ENCODE data around the gene SEC22C.

SEC22C gene

DNA sequence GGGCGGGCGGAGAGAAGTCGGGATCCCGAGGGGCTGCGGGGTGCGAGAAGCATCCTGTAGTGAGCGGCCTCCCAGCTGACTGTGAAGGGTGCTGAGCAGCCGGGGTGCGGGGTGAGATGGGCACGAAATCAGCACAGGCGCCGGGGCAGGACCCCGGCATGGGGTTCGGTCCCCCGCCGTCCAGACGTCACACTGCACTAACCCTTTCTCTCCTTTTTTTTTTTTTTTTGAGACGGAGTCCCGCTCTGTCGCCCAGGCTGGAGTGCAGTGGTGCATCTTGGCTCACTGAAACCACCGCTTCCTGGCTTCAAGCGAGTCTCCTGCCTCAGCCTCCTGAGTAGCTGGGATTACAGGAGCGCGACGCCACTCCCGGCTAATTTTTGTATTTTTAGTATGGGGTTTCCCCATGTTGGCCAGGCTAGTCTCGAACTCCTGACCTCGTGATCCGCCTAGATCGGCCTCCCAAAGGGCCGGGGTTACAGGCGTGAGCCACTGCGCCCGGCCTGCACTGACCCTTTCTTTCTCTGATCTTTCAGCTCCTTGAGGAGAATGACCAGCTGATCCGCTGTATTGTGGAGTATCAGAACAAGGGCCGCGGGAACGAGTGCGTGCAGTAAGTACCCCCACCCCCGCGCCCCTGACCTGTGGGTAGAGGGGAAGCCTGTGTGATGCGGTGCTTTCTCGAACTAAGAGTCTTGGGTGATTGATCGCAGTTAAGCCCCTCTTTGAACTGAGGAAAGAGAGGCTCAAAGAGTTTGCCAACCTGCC, 9.4 kb upstream of the SEC22C start:
- 13% methylated on average over 31 of the region's 44 CpGs for WGBS
- H4K91ac ChIP-seq (ENCODE audit: low read length): no peak overlapping the region
- peaks cover 6% of the 10 kb centered on the region for H3K4me1 ChIP-seq (ENCODE audit: control insufficient read depth, insufficient read depth, low read depth, low read length)

GRCh38 chr3:42589382-42590109, 7.8 kb upstream of the SEC22C start:
- peak overlapping the region; percentile 93 for H3K9ac ChIP-seq (ENCODE audit: low read length)
- H3K27ac ChIP-seq (ENCODE audit: low read length, poor library complexity, severe bottlenecking): no peak overlapping the region
- H4K8ac ChIP-seq (ENCODE audit: low read length): peak overlapping the region; percentile 19
- peak overlapping the region in 1 of 2 experiments; percentile 84 for H3K4me3 ChIP-seq (ENCODE audit: insufficient read depth in 1 of 2, low read depth in 1 of 2, low read length in 2 of 2)
- H2BK12ac ChIP-seq (ENCODE audit: low read length in 2 of 2): no peak overlapping the region
- H2AFZ ChIP-seq (ENCODE audit: low read depth, low read length): no peak overlapping the region
- no peak overlapping the region for H2BK5ac ChIP-seq (ENCODE audit: low read depth, low read length, poor library complexity, severe bottlenecking)
- no peaks in the 10 kb centered on the region for H3K9me3 ChIP-seq (ENCODE audit: control insufficient read depth, low read length)
- H3K36me3 ChIP-seq (ENCODE audit: control insufficient read depth in 1 of 2, insufficient read depth in 2 of 2, low read depth in 1 of 2, low read length in 2 of 2): peaks cover 0 to 22% of the 10 kb centered on the region in 2 experiments
- no peak overlapping the region for H3K4me2 ChIP-seq (ENCODE audit: low read length, poor library complexity, severe bottlenecking)
- no peak overlapping the region for H4K91ac ChIP-seq (ENCODE audit: low read length)
- no peak overlapping the region for H3K23ac ChIP-seq (ENCODE audit: low read length in 2 of 2)
- H2BK120ac ChIP-seq (ENCODE audit: low read depth, low read length): no peak overlapping the region
- peaks cover 6% of the 10 kb centered on the region for H3K4me1 ChIP-seq (ENCODE audit: control insufficient read depth, insufficient read depth, low read depth, low read length)
- no peak overlapping the region for H2AK5ac ChIP-seq (ENCODE audit: low read length, severe bottlenecking)
- H3K27me3 ChIP-seq (ENCODE audit: control insufficient read depth in 1 of 2, insufficient read depth in 1 of 2, low read length in 2 of 2): no peaks in the 10 kb centered on the region
- H3K79me1 ChIP-seq (replicated peaks; ENCODE audit: low read length, poor library complexity, severe bottlenecking): peaks cover 6% of the 10 kb centered on the region
- H2BK15ac ChIP-seq (ENCODE audit: low read depth, poor library complexity, severe bottlenecking): no peak overlapping the region
- no peak overlapping the region for H3K4ac ChIP-seq (ENCODE audit: low read depth in 1 of 2, low read length in 2 of 2)
- H3K14ac ChIP-seq (ENCODE audit: low read length in 2 of 2): no peak overlapping the region
- no peak for DNase-seq
- no peak overlapping the region for H3K18ac ChIP-seq (ENCODE audit: low read depth in 1 of 2, low read length in 2 of 2)
- 98% methylated on average over 20 of the region's 20 CpGs for WGBS

More for the DNA sequence above, 9.4 kb upstream of the SEC22C start:
- Histone ChIP-seq H2AK5ac (ENCODE audit: low read length, severe bottlenecking) (no peak overlapping the region), H3K4ac (ENCODE audit: low read depth in 1 of 2, low read length in 2 of 2) (peak overlapping the region in 1 of 2 experiments; percentile 73), H2BK120ac (ENCODE audit: low read depth, low read length) (no peak overlapping the region), H3K14ac (ENCODE audit: low read length in 2 of 2) (no peak overlapping the region), H3K79me1 (replicated peaks; ENCODE audit: low read length, poor library complexity, severe bottlenecking) (peaks cover 4% of the 10 kb centered on the region), H3K4me3 (ENCODE audit: insufficient read depth in 1 of 2, low read depth in 1 of 2, low read length in 2 of 2) (peak overlapping the region; percentile 72 to 84), H2BK5ac (ENCODE audit: low read depth, low read length, poor library complexity, severe bottlenecking) (no peak overlapping the region), H4K8ac (ENCODE audit: low read length) (no peak overlapping the region), H2BK12ac (ENCODE audit: low read length in 2 of 2) (no peak overlapping the region), H3K36me3 (ENCODE audit: control insufficient read depth in 1 of 2, insufficient read depth in 2 of 2, low read depth in 1 of 2, low read length in 2 of 2) (peaks cover 0 to 35% of the 10 kb centered on the region in 2 experiments), H3K18ac (ENCODE audit: low read depth in 1 of 2, low read length in 2 of 2) (peak overlapping the region in 1 of 2 experiments; percentile 64), H2BK15ac (ENCODE audit: low read depth, poor library complexity, severe bottlenecking) (no peak overlapping the region), H2AFZ (ENCODE audit: low read depth, low read length) (no peak overlapping the region), H3K27me3 (ENCODE audit: control insufficient read depth in 1 of 2, insufficient read depth in 1 of 2, low read length in 2 of 2) (no peaks in the 10 kb centered on the region), H3K9ac (ENCODE audit: low read length) (peak overlapping the region; percentile 93), H3K9me3 (ENCODE audit: control insufficient read depth, low read length) (no peaks in the 10 kb centered on the region), H3K4me2 (ENCODE audit: low read length, poor library complexity, severe bottlenecking) (peak overlapping the region; percentile 60), H3K23ac (ENCODE audit: low read length in 2 of 2) (no peak overlapping the region), H3K27ac (ENCODE audit: low read length, poor library complexity, severe bottlenecking) (peak overlapping the region; percentile 22)
- DNase-seq: peak; percentile 39

DNA sequence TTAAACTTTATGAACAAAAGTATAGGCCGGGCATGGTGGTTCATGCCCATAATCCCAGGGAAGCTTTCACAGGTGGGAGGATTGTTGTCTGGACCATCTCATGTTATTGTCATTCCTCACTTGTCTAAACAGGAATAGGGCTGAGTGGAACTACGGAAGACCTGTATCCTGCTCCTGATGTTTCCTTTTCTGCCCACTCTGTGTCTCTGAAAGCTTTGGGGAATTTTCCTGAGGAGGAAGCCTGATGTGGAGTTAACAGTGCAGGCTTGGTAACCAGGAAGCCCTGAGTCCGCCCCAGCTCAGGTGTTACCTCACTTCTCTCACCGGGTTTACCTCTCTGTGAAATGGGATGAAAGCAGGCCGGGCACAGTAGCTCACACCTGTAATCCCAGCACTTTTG, 6.9 kb upstream of the SEC22C start:
- Histone ChIP-seq H2BK15ac (ENCODE audit: low read depth, poor library complexity, severe bottlenecking) (no peak overlapping the region), H3K4me3 (ENCODE audit: insufficient read depth in 1 of 2, low read depth in 1 of 2, low read length in 2 of 2) (no peak overlapping the region), H2BK120ac (ENCODE audit: low read depth, low read length) (no peak overlapping the region), H3K4me1 (ENCODE audit: control insufficient read depth, insufficient read depth, low read depth, low read length) (peaks cover 6% of the 10 kb centered on the region), H3K9me3 (ENCODE audit: control insufficient read depth, low read length) (no peaks in the 10 kb centered on the region), H3K27me3 (ENCODE audit: control insufficient read depth in 1 of 2, insufficient read depth in 1 of 2, low read length in 2 of 2) (no peaks in the 10 kb centered on the region), H4K8ac (ENCODE audit: low read length) (no peak overlapping the region), H2AFZ (ENCODE audit: low read depth, low read length) (no peak overlapping the region), H2BK12ac (ENCODE audit: low read length in 2 of 2) (no peak overlapping the region), H3K4me2 (ENCODE audit: low read length, poor library complexity, severe bottlenecking) (no peak overlapping the region), H2BK5ac (ENCODE audit: low read depth, low read length, poor library complexity, severe bottlenecking) (no peak overlapping the region), H3K23ac (ENCODE audit: low read length in 2 of 2) (no peak overlapping the region), H3K36me3 (ENCODE audit: control insufficient read depth in 1 of 2, insufficient read depth in 2 of 2, low read depth in 1 of 2, low read length in 2 of 2) (peaks cover 0 to 13% of the 10 kb centered on the region in 2 experiments), H3K4ac (ENCODE audit: low read depth in 1 of 2, low read length in 2 of 2) (no peak overlapping the region), H3K18ac (ENCODE audit: low read depth in 1 of 2, low read length in 2 of 2) (no peak overlapping the region), H3K79me1 (replicated peaks; ENCODE audit: low read length, poor library complexity, severe bottlenecking) (peaks cover 6% of the 10 kb centered on the region), H3K9ac (ENCODE audit: low read length) (no peak overlapping the region), H3K14ac (ENCODE audit: low read length in 2 of 2) (no peak overlapping the region), H3K27ac (ENCODE audit: low read length, poor library complexity, severe bottlenecking) (no peak overlapping the region), H2AK5ac (ENCODE audit: low read length, severe bottlenecking) (no peak overlapping the region), H4K91ac (ENCODE audit: low read length) (no peak overlapping the region)
- no peak for DNase-seq
- WGBS: 81% methylated on average over 5 of the region's 5 CpGs

- H4K8ac ChIP-seq (ENCODE audit: low read length): no peak overlapping the region
- no CpG with 5 or more reads among the region's 3 CpGs for WGBS
Measured at GRCh38 chr3:42582474-42583070, 805 bp upstream of the SEC22C start.

More at GRCh38 chr3:42582474-42583070, 805 bp upstream of the SEC22C start:
- H3K9ac ChIP-seq (ENCODE audit: low read length): peak overlapping the region; percentile 95
- peak overlapping the region; percentile 60 for H2AFZ ChIP-seq (ENCODE audit: low read depth, low read length)
- no peak overlapping the region for H2AK5ac ChIP-seq (ENCODE audit: low read length, severe bottlenecking)
- H3K36me3 ChIP-seq (ENCODE audit: control insufficient read depth in 1 of 2, insufficient read depth in 2 of 2, low read depth in 1 of 2, low read length in 2 of 2): peaks cover 0 to 10% of the 10 kb centered on the region in 2 experiments
- H2BK15ac ChIP-seq (ENCODE audit: low read depth, poor library complexity, severe bottlenecking): no peak overlapping the region
- no peak overlapping the region for H3K4ac ChIP-seq (ENCODE audit: low read depth in 1 of 2, low read length in 2 of 2)
- H4K91ac ChIP-seq (ENCODE audit: low read length): no peak overlapping the region
- H3K4me1 ChIP-seq (ENCODE audit: control insufficient read depth, insufficient read depth, low read depth, low read length): peaks cover 2% of the 10 kb centered on the region
- H3K14ac ChIP-seq (ENCODE audit: low read length in 2 of 2): no peak overlapping the region
- no peak overlapping the region for H3K27ac ChIP-seq (ENCODE audit: low read length, poor library complexity, severe bottlenecking)
- H2BK120ac ChIP-seq (ENCODE audit: low read depth, low read length): no peak overlapping the region
- peaks cover 8% of the 10 kb centered on the region for H3K79me1 ChIP-seq (replicated peaks; ENCODE audit: low read length, poor library complexity, severe bottlenecking)
- DNase-seq: no peak
- H3K23ac ChIP-seq (ENCODE audit: low read length in 2 of 2): no peak overlapping the region
- peak overlapping the region; percentile 97 for H3K4me2 ChIP-seq (ENCODE audit: low read length, poor library complexity, severe bottlenecking)
- peak overlapping the region; percentile 98 for H3K4me3 ChIP-seq (ENCODE audit: insufficient read depth in 1 of 2, low read depth in 1 of 2, low read length in 2 of 2)
- H3K9me3 ChIP-seq (ENCODE audit: control insufficient read depth, low read length): no peaks in the 10 kb centered on the region
- H3K27me3 ChIP-seq (ENCODE audit: control insufficient read depth in 1 of 2, insufficient read depth in 1 of 2, low read length in 2 of 2): no peaks in the 10 kb centered on the region
- H2BK12ac ChIP-seq (ENCODE audit: low read length in 2 of 2): peak overlapping the region in 1 of 2 experiments; percentile 76
- peak overlapping the region in 1 of 2 experiments; percentile 37 for H3K18ac ChIP-seq (ENCODE audit: low read depth in 1 of 2, low read length in 2 of 2)
- no peak overlapping the region for H2BK5ac ChIP-seq (ENCODE audit: low read depth, low read length, poor library complexity, severe bottlenecking)
